Cerebellar nuclear complex (tissue), 1 donor: ENCODE data around the gene IFNA4.
"Not testable (repeated sequence)": the region's sequence is repeated elsewhere in the genome, so short reads cannot be mapped to it uniquely, and the experiment has no call there.

Experiments
- DNase-seq, 2 experiments: peaks; one replicate each; lab custom pipeline; 2025; lab: John Stamatoyannopoulos, UW

IFNA4 gene

DNA sequence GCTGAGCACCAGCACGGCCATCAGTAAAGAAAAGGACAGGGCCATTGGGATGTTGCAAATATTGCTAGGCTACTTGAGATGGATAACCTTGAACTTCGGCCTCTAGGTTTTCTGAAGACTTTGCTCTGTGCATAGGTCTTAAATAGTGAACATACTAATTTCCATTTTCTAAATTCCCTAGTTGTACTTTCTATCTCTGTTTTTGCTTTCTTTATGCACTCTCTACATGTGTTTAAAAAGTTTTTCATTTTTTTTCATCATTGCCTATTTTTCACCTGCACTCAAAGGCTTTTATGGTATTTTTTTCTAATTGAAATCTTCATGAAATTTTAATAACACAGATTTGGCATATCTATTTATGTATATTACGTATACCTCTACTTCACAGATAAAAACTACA, at the start of gene IFNA4:
IFNA4 (minus strand) TSS at position 101 of the 400 bp plus-strand sequence; CDS start at position 45, 56 bp downstream.
- not testable (repeated sequence) for DNase-seq

DNA sequence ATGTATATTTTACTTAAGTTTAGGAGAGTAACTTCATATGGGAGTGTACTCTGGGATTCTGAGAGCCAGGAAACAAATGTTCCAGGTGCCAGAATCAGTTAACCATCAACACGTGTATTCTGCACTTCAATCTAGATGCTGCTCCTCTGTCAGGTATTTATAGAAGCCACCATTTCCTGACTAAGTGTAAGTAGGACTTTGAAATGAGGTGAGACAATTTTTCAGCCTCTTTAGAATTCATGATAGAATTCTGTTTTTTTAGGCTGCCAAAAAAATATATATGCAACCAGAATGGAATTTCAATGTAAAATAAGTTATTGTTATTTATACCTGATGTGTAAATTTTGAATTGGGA, 49.0 kb upstream of the IFNA4 start:
- DNase-seq = not testable (repeated sequence)

DNA sequence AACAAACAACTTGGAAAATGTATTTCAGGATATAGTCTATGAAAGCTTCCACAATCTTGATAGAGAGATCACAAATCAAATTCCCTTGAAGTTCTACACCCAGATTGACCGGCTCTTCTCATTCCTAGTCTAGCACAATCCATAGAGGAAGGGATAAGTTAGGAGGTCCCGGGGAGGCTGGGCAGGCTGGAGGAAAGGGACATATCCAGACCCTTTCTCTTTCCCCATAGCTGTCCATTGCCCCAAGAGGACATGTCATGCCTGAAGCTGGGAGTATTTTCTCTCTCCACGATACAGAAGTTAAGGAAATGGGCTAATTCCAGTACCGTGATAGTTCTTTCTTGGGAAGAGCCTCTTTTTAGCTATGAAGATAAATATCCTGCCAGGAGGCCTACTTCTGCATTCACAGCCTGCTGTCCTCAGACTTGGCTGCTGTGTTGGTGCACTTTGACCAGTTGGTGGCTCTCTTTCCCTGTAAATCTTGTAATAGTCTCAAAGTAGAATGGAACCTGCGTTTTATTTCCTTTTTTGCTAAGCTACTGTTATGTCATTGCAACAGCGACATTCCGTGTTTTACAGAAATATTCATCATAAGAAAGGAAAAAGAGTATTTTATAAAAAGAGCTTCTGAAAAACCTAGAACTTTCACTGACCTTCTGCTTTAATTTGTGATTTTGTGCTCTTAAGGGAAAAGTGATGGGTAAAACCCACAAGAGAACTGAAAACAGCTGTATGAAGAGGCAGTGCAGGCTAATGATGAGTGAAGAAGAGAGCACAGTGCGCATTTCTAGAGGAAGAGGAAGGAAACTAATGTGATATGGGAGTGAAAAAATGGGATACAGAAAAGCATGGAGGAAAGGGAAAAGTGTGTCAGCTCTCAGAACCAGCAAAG, 48.3 kb upstream of the IFNA4 start:
- DNase-seq = not testable (repeated sequence)

DNA sequence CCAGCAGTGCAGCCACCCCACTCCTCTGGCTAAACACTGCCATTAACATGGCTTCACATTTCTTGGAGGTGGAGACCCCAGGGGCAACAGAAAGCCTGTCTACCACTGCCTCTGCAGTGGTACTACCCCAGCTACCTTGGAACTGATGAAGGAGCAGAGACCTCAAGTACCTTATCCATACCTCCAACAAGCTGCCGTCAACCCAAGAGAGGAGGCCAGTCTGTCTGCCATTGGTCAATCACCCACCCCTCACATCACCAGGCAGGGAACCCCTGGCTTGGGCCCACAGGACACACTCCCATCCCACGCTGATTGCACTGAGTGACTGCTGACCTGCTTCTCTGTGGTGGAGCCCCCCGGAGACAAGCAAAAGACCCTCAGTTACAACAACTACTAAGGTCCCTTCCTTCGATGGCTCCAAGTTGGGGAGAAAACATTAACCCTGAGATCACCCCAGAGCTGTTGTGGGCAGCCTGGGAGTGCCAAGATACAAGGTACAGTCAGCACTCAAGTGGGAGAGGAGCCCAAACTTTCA, 46.8 kb upstream of the IFNA4 start:
- DNase-seq = no peak

DNA sequence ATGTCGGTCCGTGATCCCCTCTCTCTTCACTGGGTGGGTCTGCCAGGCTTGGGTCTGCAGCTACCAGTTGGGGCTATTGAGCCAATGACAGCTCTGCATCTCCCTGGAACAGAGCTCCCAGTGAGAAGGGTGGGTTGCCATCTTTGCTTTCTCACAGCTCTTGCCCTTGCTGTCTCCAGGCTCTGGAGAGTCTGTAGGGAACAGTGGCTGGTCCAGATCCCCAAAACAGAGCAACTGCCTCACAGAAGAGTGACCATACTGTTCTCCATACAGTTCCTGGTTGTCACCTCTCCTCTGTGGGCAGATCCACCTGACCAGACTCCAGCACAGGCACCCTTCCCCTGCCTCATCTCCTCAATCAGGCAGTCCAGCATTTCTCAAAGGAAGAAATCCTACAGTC, 45.9 kb upstream of the IFNA4 start:
- no peak for DNase-seq

DNA sequence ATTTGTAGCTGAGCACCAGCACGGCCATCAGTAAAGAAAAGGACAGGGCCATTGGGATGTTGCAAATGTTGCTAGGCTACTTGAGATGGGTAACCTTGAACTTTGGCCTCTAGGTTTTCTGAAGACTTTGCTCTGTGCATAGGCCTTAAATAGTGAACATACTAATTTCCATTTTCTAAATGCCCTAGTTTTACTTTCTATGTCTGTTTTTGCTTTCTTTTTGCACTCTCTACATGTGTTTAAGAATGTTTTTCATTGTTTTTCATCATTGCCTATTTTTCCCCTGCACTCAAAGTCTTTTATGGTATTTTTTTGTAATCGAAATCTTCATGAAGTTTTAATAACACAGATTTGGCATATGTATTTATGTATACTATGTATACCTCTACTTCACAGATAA, 40.7 kb upstream of the IFNA4 start, which contains the start of gene IFNA17:
IFNA17 (minus strand) TSS at position 101 of the 400 bp plus-strand sequence; CDS start at position 52, 49 bp downstream.
- no peak for DNase-seq

DNA sequence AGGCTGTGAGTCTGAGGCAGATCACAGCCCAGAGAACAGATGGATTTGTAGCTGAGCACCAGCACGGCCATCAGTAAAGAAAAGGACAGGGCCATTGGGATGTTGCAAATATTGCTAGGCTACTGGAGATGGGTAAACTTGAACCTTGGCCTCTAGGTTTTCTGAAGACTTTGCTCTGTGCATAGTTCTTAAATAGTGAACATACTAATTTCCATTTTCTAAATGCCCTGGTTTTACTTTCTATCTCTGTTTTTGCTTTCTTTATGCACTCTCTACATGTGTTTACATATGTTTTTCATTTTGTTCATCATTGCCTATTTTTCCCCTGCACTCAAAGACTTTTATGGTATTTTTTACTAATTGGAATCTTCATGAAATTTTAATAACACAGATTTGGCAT, 29.8 kb upstream of the IFNA4 start, which contains the start of gene IFNA16:
IFNA16 (minus strand) TSS at position 101 of the 400 bp plus-strand sequence; CDS start at position 95, 6 bp downstream.
- DNase-seq = not testable (repeated sequence)

DNA sequence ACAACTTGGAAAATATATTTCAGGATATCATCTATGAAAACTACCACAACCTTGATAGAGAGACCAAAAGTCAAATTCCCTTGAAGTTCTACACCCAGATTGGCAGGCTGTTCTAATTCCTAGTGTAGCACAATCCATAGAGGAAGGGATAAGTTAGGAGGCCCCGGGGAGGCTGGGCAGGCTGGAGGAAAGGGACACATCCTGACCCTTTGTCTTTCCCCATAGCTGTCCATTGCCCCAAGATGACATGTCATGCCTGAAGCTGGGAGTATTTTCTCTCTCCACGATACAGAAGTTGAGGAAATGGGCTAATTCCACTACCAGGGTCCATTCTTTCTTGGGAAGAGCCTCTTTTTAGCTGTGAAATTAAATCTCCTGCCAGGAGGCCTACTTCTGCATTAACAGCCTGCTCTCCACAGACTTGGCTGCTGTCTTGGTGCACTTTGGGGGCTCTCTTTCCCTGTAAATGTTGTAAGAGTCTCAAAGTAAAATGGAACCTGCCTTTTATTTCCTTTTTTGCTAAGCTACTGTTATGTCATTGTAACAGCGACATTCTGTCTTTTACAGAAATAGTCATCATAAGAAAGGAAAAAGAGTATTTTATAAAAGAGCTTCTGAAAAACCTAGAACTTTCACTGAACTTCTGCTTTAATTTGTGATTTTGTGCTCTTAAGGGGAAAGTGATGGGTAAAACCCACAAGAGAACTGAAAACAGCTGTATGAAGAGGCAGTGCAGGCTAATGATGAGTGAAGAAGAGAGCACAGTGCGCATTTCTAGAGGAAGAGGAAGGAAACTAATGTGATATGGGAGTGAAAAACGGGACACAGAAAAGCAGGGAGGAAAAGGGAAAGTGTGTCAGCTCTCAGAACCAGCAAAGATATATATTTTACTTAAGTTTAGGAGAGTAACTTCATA, 26.3 kb upstream of the IFNA4 start:
- not testable (repeated sequence) for DNase-seq

DNA sequence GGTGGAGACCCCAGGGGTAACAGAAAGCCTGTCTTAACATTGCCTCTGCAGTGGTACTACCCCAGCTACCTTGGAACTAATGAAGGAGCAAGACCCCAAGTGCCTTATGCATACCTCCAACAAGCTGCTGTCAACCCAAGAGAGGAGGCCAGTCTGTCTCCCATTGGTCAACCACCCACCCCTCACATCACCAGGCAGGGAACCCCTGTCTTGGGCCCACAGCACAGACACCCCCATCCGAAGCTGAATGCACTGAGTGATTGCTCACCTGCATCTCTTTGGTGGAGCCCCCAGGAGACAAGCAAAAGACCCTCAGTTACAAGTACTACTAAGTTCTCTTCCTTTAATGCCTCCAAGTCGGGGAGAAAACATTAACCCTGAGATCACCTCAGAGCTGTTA, 24.8 kb upstream of the IFNA4 start:
- DNase-seq = not testable (repeated sequence)

DNA sequence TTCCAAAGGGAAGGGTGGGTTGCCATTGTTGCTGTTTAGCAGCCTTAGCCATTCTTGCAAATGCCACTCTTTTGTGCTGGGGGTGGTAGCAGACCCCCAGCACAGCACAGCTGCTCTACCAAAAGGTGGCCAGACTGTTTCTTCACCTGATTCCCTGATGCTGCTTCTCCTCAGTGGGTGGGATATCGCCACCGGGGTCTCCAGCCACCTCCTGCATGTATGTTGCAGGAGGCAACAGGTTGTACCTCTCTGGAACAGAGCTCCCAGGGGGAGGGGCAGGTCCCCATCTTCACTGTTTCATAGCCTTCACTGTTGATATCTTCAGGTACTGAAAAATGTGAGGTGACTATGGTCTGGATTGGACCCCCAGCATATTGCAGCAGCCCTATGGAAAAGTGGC, 23.4 kb upstream of the IFNA4 start:
- DNase-seq = not testable (repeated sequence)

DNA sequence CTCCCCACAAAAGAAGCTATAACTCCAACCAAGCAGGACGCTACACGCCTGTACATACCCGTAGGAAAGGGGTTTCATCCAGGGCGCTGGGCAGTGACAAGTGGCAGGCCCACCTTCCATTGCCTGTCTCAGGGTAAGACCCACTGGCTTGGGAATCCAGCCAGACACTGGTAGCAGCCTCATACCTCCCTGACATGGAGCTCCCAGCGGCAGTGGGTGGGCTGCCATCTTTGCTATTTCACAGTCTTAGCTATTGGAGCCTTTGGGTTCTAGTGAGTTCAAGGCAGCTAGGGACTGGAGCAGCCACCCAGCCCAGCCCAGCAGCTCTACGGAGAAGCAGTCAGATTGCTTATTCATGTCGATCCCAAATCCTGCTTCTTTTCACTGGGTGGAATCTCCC, 22.9 kb upstream of the IFNA4 start:
- no peak for DNase-seq

DNA sequence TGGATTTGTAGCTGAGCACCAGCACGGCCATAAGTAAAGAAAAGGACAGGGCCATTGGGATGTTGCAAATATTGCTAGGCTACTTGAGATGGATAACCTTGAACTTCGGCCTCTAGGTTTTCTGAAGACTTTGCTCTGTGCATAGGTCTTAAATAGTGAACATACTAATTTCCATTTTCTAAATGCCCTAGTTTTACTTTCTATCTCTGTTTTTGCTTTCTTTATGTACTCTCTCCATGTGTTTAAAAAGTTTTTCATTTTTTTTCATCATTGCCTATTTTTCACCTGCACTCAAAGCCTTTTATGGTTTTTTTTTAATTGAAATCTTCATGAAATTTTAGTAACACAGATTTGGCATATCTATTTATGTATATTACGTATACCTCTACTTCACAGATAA, 19.7 kb upstream of the IFNA4 start, which contains the start of gene IFNA10:
IFNA10 (minus strand) TSS at position 101 of the 400 bp plus-strand sequence; CDS start at position 55, 46 bp downstream.
- DNase-seq = not testable (repeated sequence)

DNA sequence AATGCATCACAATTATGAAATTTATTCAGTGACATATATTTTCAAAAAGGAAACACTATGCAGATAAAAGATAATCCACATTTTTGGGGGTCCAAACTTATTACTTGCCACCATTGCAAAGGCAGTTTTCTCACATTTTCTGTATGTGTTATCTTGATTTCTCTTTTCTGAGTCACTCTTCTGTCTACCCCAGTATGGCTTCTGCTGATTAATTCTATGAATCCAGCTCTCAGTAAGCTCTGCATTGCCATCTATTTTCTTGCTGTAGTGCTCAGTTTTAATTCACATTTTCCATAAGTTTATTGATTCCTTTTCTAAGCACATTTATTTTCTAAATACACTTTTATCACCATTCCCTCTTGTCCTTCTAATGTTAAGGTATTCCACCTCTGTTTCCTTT, 17.8 kb upstream of the IFNA4 start:
- DNase-seq = no peak

DNA sequence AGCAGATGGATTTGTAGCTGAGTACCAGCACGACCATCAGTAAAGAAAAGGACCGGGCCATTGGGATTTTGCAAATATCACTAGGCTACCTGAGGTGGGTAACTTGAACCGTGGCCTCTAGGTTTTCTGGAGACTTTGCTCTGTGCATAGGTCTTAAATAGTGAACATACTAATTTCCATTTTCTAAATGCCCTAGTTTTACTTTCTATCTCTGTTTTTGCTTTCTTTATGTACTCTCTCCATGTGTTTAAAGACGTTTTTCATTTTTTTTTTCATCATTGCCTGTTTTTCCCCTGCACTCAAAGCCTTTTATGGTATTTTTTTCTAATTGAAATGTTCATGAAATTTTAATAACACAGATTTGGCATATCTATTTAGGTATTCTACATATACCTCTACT, 14.7 kb upstream of the IFNA4 start, which contains the start of gene IFNA7:
IFNA7 (minus strand) TSS at position 101 of the 400 bp plus-strand sequence; CDS start at position 61, 40 bp downstream.
- not testable (repeated sequence) for DNase-seq

DNA sequence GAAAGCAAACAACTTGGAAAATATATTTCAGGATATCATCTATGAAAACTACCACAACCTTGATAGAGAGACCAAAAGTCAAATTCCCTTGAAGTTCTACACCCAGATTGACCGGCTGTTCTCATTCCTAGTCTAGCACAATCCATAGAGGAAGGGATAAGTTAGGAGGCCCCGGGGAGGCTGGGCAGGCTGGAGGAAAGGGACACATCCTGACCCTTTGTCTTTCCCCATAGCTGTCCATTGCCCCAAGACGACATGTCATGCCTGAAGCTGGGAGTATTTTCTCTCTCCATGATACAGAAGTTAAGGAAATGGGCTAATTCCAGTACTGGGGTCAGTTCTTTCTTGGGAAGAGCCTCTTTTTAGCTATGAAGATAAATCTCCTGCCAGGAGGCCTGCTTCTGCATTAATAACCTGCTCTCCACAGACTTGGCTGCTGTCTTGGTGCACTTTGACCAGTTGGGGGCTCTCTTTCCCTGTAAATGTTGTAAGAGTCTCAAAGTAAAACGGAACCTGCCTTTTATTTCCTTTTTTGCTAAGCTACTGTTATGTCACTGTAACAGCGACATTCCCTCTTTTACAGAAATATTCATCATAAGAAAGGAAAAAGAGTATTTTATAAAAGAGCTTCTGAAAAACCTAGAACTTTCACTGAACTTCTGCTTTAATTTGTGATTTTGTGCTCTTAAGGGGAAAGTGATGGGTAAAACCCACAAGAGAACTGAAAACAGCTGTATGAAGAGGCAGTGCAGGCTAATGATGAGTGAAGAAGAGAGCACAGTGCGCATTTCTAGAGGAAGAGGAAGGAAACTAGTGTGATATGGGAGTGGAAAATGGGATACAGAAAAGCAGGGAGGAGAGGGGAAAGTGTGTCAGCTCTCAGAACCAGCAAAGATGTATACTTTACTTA, 7.7 kb upstream of the IFNA4 start:
- DNase-seq = not testable (repeated sequence)

DNA sequence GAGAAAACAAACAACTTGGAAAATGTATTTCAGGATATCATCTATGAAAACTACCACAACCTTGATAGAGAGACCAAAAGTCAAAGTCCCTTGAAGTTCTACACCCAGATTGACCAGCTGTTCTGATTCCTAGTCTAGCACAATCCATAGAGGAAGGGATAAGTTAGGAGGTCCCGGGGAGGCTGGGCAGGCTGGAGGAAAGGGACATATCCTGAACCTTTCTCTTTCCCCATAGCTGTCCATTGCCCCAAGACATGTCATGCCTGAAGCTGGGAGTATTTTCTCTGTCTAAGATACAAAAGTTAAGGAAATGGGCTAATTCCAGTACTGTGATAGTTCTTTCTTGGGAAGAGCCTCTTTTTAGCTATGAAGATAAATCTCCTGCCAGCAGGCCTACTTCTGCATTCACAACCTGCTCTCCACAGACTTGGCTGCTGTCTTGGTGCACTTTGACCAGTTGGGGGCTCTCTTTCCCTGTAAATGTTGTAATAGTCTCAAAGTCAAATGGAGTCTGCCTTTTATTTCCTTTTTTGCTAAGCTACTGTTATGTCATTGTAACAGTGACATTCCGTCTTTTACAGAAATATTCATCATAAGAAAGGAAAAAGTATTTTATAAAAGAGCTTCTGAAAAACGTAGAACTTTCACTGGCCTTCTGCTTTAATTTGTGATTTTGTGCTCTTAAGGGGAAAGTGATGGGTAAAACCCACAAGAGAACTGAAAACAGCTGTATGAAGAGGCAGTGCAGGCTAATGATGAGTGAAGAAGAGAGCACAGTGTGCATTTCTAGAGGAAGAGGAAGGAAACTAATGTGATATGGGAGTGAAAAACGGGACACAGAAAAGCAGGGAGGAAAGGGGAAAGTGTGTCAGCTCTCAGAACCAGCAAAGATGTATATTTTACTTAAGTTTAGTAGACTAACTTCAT, 4.3 kb downstream of the IFNA4 start:
- not testable (repeated sequence) for DNase-seq

DNA sequence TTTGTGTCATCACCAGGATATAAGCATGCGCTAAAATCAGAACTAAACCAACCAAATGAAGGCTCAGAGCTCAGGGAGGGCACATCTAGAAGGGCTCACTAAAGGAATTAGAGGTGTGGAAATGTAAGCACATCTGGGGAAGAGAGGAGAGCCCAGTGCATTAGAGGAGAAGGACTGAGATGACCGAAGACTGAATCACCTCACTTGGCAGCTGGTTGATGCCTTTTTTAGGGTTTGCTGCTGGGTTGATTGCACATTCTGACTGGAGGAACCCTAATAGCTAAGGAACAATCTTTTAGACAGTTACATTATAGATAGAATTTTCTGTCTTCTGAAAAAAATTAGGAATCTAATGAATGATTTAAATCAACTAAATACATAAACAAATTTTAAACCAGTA, 12.7 kb downstream of the IFNA4 start:
- no peak for DNase-seq

DNA sequence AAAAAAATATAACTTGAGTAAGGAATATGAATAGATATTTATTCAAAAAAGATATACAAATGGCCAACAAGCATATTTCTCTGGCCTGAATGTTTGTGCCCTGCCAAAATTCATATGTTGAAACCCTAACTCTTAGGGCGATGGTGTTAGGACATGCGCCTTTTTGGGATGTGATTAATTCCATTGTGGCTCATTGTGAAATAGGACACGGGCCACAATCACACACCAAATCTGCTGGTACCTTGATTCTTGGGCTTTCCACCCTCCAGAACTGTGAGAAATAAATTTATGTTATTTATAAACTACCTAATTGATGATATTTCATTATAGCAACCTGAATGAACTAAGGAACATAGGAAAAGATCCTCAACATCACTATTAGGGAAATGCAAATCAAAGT, 15.2 kb downstream of the IFNA4 start:
- no peak for DNase-seq

DNA sequence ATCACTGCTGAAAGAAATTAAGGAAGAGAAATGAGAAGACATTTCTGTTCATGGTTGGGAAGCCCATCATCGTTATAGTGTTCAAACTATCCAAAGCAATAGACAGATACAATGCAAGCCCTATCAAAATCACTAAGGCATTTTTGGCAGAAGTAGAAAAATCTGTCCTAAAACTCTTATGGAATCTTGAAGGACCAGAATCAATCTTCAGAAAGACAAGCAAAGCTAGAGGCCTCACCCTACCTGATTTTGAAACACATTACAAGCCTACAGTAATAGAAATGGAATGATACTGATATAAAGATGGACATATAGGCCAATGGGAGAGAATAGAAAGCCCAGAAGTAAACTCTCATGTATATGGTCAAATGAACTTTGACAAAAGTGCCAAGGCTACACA, 16.0 kb downstream of the IFNA4 start:
- no peak for DNase-seq

DNA sequence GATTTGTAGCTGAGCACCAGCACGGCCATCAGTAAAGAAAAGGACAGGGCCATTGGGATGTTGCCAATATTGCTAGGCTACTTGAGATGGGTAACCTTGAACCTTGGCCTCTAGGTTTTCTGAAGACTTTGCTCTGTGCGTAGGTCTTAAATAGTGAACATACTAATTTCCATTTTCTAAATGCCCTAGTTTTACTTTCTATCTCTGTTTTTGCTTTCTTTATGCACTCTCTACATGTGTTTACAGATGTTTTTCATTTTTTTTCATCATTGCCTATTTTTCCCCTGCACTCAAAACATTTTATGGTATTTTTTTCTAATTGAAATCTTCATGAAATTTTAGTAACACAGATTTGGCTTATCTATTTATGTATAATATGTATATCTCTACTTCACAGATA, 20.8 kb downstream of the IFNA4 start, which contains the start of gene IFNA21:
IFNA21 (minus strand) TSS at position 101 of the 400 bp plus-strand sequence; CDS start at position 53, 48 bp downstream.
- not testable (repeated sequence) for DNase-seq
